DND-41 (cell line): Measurements from ENCODE around the gene LMNTD2.

Source experiments
- EZH2 ChIP-seq: IDR thresholded peaks from 3 replicates; pipeline ENCODE4 v1.6.1; 2012; ENCODE audit warnings: borderline replicate concordance, low read depth, mild to moderate bottlenecking, moderate library complexity, low read length, inconsistent platforms; ENCODE audit not compliant: severe bottlenecking
- TF ChIP-seq, protein P1 (sequence below): IDR thresholded peaks from 2 replicates; pipeline ENCODE4 v1.5.1; 2012; ENCODE audit warnings: borderline replicate concordance, low read length, moderate library complexity, mild to moderate bottlenecking; ENCODE audit not compliant: poor library complexity, severe bottlenecking; ENCODE audit errors: extremely low read depth

GRCh38 chr11:596374-596773, 35.8 kb upstream of the LMNTD2 start:
- TF ChIP-seq, protein P1, sequence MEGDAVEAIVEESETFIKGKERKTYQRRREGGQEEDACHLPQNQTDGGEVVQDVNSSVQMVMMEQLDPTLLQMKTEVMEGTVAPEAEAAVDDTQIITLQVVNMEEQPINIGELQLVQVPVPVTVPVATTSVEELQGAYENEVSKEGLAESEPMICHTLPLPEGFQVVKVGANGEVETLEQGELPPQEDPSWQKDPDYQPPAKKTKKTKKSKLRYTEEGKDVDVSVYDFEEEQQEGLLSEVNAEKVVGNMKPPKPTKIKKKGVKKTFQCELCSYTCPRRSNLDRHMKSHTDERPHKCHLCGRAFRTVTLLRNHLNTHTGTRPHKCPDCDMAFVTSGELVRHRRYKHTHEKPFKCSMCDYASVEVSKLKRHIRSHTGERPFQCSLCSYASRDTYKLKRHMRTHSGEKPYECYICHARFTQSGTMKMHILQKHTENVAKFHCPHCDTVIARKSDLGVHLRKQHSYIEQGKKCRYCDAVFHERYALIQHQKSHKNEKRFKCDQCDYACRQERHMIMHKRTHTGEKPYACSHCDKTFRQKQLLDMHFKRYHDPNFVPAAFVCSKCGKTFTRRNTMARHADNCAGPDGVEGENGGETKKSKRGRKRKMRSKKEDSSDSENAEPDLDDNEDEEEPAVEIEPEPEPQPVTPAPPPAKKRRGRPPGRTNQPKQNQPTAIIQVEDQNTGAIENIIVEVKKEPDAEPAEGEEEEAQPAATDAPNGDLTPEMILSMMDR = no peak
- TF ChIP-seq EZH2 = no peak
